Chondrocyte (in vitro differentiated cells): ENCODE results near the gene LRRC61. TPM values are rescaled to one million over a fixed set of nuclear protein-coding genes. Genes with fewer than 3 reads are reported as not detected.

ENCODE experiments used
- DNase-seq: peaks from one replicate; pipeline ENCODE4 v3.0.0; 2021; ENCODE audit warnings: mixed read lengths, low spot score
- H3K27ac Mint-ChIP-seq: one replicate; pipeline ENCODE4 v1.8.0; 2021; ENCODE audit warnings: mild to moderate bottlenecking, moderate library complexity, mixed read lengths; ENCODE audit not compliant: unreplicated experiment
- H3K27me3 Mint-ChIP-seq: 2 replicates; pipeline ENCODE4 v1.8.0; 2021; ENCODE audit warnings: low read depth, mixed read lengths
- H3K36me3 Mint-ChIP-seq: 2 replicates; pipeline ENCODE4 v1.8.0; 2021; ENCODE audit warnings: low read depth, mixed read lengths
- H3K4me1 Mint-ChIP-seq: 2 replicates; pipeline ENCODE4 v1.8.0; 2021; ENCODE audit warnings: low read depth, mild to moderate bottlenecking, mixed read lengths
- H3K4me3 Mint-ChIP-seq: one replicate; pipeline ENCODE4 v1.8.0; 2021; ENCODE audit warnings: mild to moderate bottlenecking, moderate library complexity, mixed read lengths; ENCODE audit not compliant: unreplicated experiment
- H3K9me3 Mint-ChIP-seq: 2 replicates; pipeline ENCODE4 v1.8.0; 2021; ENCODE audit warnings: low read depth, mixed read lengths
- CTCF ChIP-seq: fragments of 200-600 bp; sonication (generic); IDR thresholded peaks from 2 replicates; pipeline ENCODE4 v1.5.0; 2021; ENCODE audit warnings: antibody characterized with exemption, mild to moderate bottlenecking, moderate library complexity
- total RNA-seq: library from RNA; stranded (reverse); gene quantifications from 3 replicates; pipeline ENCODE4 v1.2.1, GENCODE V29; 2021

The LRRC61 gene
- total RNA-seq, 1 donor from 2014 or later: 1.7 TPM

DNA sequence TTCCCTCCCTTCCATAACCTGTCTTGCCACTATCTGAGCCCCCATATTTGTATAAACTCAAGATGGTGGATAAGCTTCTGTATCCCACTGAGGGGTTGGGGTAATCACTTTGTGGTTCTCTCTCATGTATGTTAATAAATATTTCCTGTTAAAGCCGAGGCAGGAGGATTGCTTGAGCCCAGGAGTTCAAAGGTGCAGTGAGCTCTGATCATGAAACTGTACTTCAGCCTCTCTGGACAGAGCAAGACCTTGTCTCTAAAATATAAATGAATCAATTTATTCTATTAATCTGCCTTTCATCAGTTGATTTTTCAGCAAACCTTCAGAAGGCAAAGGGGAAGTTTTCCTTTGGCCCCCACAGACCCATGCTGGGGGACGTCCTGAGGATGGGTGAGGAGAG, 20.1 kb downstream of the LRRC61 start:
- H3K4me3 Mint-ChIP-seq: no peak overlapping the region
- no peak overlapping the region for H3K27ac Mint-ChIP-seq
- peaks cover 7% of the 10 kb centered on the region for H3K9me3 Mint-ChIP-seq
- H3K36me3 Mint-ChIP-seq: peaks cover 2% of the 10 kb centered on the region
- no peak for DNase-seq
- TF ChIP-seq CTCF: no peak
- peaks cover 37% of the 10 kb centered on the region for H3K27me3 Mint-ChIP-seq
- H3K4me1 Mint-ChIP-seq: peaks cover 21% of the 10 kb centered on the region

- Mint-ChIP-seq H3K4me1 (peaks cover 19% of the 10 kb centered on the region), H3K9me3 (peaks cover 7% of the 10 kb centered on the region), H3K27me3 (peaks cover 36% of the 10 kb centered on the region), H3K27ac (no peak overlapping the region), H3K4me3 (no peak overlapping the region), H3K36me3 (peaks cover 2% of the 10 kb centered on the region)
- DNase-seq: no peak
- no peak for TF ChIP-seq CTCF
Observed at GRCh38 chr7:150344299-150344698, 21.1 kb downstream of the LRRC61 start.

DNA sequence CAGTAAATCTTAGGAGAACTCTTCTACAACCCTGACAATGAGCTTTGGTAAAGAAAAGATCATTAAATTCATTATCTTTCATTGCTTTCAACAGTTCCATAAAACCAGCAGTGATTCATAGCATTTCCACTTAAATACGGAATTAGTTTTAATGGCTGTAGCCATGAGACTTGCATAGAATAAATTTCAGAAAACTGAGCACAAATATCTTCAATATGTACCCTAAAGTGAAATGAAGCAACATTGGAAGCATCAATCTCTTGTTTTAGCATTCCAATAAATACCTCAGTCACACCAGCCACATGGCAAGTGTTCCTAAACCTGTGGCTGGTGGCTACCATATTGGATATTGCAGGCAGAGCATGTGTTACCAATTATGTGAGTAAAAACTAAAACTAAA, 21.9 kb downstream of the LRRC61 start:
- Mint-ChIP-seq H3K36me3 (peaks cover 2% of the 10 kb centered on the region), H3K27me3 (peaks cover 32% of the 10 kb centered on the region), H3K27ac (no peak overlapping the region), H3K4me1 (peaks cover 12% of the 10 kb centered on the region), H3K9me3 (peaks cover 7% of the 10 kb centered on the region), H3K4me3 (no peak overlapping the region)
- TF ChIP-seq CTCF: no peak
- DNase-seq: no peak

DNA sequence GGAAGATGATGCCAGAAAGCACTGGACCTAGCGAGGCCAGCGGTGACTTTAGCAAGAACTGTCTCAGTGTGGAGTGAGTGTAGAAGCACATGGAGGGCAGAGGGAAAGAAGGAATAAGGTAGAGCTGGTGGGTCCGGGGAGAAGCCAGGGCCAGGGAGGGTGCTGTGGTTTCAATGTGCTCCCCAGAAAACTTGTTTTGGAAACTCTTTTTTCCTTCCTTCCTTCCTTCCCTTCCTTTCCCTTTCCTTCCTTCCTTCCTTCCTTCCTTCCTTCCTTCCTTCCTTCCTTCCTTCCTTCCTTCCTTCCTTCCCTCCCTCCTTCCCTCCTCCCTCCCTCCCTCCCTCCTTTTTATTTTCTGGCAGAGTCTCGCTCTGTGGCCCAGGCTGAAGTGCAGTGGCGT, 23.8 kb downstream of the LRRC61 start:
- Mint-ChIP-seq H3K4me1 (peaks cover 4% of the 10 kb centered on the region), H3K27me3 (peaks cover 28% of the 10 kb centered on the region), H3K4me3 (no peak overlapping the region), H3K9me3 (peaks cover 7% of the 10 kb centered on the region), H3K27ac (no peak overlapping the region), H3K36me3 (peaks cover 2% of the 10 kb centered on the region)
- no peak for DNase-seq
- no peak for TF ChIP-seq CTCF

GRCh38 chr7:150351587-150352194, 28.5 kb downstream of the LRRC61 start:
- Mint-ChIP-seq H3K27me3 (peaks cover 6% of the 10 kb centered on the region), H3K4me3 (no peak overlapping the region), H3K36me3 (no peaks in the 10 kb centered on the region), H3K27ac (no peak overlapping the region), H3K4me1 (no peaks in the 10 kb centered on the region), H3K9me3 (no peaks in the 10 kb centered on the region)
- no peak for DNase-seq
- TF ChIP-seq CTCF: no peak
